ENCODE results near the gene OLFM1.

The OLFM1 gene

DNA sequence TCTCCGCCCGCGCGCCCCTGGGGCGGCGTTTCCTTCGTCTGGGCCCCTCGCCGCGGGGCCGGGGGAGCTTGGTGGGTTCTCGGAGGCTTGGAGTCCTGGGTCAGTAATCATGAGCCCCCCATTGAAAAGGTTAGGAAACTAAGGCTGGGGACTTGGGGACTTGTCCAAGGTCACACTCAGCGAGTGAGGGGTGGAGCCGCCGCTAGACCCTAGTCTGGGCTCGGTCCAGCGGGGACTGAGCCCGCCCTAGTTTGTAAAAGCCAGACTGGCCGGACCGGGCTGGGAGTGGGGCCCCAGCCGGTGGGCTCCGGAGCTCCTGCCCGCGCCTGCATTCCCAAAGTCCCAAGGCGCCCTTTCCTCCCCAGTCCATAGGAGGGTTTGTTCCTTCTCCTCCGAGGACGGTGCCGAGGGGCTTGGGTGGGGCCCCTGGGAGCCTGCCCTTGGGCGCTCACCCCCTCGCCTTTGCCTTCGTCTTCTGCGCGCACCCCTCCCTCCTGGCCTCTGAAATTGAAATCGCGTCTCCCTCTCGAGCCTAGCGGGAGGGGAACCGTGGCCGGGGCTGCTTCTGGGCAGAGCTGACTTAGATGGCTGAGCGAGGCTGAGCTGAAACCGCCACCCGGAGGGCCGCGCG, 995 bp downstream of the OLFM1 start:
- Histone ChIP-seq H3K27ac (no peak overlapping the region), H3K4me3 (IDR thresholded peaks at IDR 0.05; ENCODE audit: insufficient read depth, low read depth, low read length) (no peak overlapping the region), H4K20me1 (ENCODE audit: insufficient read depth) (no peaks in the 10 kb centered on the region), H3K79me2 (ENCODE audit: insufficient read depth, low read depth) (no peaks in the 10 kb centered on the region), H3K27me3 (ENCODE audit: insufficient read depth, low read depth) (peaks cover 23% of the 10 kb centered on the region; the same call in 1 of the 2 replicates), H3K9ac (no peak overlapping the region), H3K4me2 (no peak overlapping the region), H2AFZ (ENCODE audit: low read depth) (no peak overlapping the region), H3K4me1 (ENCODE audit: low read depth, poor library complexity, severe bottlenecking) (no peaks in the 10 kb centered on the region), H3K36me3 (ENCODE audit: insufficient read depth) (no peaks in the 10 kb centered on the region)
- TF ChIP-seq, protein P1, sequence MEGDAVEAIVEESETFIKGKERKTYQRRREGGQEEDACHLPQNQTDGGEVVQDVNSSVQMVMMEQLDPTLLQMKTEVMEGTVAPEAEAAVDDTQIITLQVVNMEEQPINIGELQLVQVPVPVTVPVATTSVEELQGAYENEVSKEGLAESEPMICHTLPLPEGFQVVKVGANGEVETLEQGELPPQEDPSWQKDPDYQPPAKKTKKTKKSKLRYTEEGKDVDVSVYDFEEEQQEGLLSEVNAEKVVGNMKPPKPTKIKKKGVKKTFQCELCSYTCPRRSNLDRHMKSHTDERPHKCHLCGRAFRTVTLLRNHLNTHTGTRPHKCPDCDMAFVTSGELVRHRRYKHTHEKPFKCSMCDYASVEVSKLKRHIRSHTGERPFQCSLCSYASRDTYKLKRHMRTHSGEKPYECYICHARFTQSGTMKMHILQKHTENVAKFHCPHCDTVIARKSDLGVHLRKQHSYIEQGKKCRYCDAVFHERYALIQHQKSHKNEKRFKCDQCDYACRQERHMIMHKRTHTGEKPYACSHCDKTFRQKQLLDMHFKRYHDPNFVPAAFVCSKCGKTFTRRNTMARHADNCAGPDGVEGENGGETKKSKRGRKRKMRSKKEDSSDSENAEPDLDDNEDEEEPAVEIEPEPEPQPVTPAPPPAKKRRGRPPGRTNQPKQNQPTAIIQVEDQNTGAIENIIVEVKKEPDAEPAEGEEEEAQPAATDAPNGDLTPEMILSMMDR (conservative IDR thresholded peaks at IDR 0.05; ENCODE audit: low read depth, low read length), result no peak

DNA sequence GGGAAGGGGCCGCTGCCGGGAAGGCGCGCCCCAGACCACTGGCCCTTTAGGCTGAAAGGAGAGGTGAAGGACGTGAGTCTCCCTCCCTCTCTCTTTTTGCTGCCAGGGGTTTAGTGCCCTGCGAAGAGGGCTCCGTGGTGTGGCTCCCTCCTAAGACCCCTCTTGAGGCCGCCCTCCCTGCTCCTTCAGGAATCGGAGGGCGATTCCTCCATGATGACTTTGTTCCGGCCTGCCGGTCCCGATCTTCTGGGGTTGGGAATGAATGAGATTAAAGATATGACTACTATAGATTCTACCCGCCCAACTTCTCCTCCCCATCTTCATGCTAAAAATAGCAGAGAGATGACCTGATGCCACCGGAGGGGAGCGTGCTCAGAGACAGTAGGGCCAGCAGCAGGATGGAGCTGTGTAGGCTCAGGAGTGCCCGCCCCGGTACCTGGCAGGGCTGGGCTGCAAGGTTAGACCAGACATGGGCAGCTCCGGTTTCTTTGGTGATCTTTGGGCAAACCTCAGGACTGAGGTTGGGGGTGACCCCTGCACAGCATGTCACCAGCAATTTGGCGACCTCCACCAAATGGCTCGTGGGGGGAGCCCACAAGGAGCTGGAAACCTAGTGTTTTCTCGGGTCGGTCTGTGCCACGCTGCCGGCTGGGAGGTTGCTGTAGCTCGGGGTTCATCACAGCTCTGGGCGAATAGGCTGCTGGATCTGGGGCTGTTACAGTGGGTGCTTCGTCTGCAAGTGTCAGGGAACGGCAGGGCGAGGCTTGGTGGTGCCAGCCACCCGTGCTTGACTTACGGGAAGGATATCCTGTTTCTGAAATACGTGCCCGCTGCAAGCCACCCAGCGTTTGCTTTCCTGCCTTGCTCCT, 1.7 kb downstream of the OLFM1 start:
- H3K27me3 ChIP-seq (ENCODE audit: insufficient read depth, low read depth), result peaks cover 20% of the 10 kb centered on the region; the same call in 1 of the 2 replicates
- H3K4me3 ChIP-seq (IDR thresholded peaks at IDR 0.05; ENCODE audit: insufficient read depth, low read depth, low read length), result no peak overlapping the region
- no peaks in the 10 kb centered on the region for H4K20me1 ChIP-seq (ENCODE audit: insufficient read depth)
- TF ChIP-seq, protein P1 (conservative IDR thresholded peaks at IDR 0.05; ENCODE audit: low read depth, low read length), result no peak
- no peaks in the 10 kb centered on the region for H3K4me1 ChIP-seq (ENCODE audit: low read depth, poor library complexity, severe bottlenecking)
- H2AFZ ChIP-seq (ENCODE audit: low read depth), result no peak overlapping the region
- no peaks in the 10 kb centered on the region for H3K36me3 ChIP-seq (ENCODE audit: insufficient read depth)
- H3K9ac ChIP-seq, result no peak overlapping the region
- no peaks in the 10 kb centered on the region for H3K79me2 ChIP-seq (ENCODE audit: insufficient read depth, low read depth)
- H3K4me2 ChIP-seq, result no peak overlapping the region
- no peak overlapping the region for H3K27ac ChIP-seq

DNA sequence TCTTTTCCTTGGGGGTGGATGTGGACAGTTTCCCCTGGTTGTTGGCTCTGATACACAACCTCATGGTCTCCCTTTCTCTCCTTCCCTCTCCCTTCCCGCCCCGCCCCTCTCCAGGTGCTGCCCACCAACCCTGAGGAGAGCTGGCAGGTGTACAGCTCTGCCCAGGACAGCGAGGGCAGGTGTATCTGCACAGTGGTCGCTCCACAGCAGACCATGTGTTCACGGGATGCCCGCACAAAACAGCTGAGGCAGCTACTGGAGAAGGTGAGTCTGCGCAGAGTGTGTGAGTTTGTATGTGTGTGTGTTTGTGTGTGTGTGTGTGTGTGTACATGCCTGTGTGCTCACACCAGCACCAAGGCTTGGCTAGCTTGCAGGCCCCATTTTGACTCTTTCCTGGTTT, 2.6 kb downstream of the OLFM1 start:
- Histone ChIP-seq H3K36me3 (ENCODE audit: insufficient read depth) (no peaks in the 10 kb centered on the region), H3K9ac (no peak overlapping the region), H3K79me2 (ENCODE audit: insufficient read depth, low read depth) (no peaks in the 10 kb centered on the region), H3K27ac (no peak overlapping the region), H3K27me3 (ENCODE audit: insufficient read depth, low read depth) (peaks cover 23% of the 10 kb centered on the region; the same call in 1 of the 2 replicates), H4K20me1 (ENCODE audit: insufficient read depth) (no peaks in the 10 kb centered on the region), H3K4me3 (IDR thresholded peaks at IDR 0.05; ENCODE audit: insufficient read depth, low read depth, low read length) (no peak overlapping the region), H2AFZ (ENCODE audit: low read depth) (no peak overlapping the region), H3K4me2 (no peak overlapping the region), H3K4me1 (ENCODE audit: low read depth, poor library complexity, severe bottlenecking) (no peaks in the 10 kb centered on the region)
- TF ChIP-seq, protein P1 (conservative IDR thresholded peaks at IDR 0.05; ENCODE audit: low read depth, low read length), result no peak

DNA sequence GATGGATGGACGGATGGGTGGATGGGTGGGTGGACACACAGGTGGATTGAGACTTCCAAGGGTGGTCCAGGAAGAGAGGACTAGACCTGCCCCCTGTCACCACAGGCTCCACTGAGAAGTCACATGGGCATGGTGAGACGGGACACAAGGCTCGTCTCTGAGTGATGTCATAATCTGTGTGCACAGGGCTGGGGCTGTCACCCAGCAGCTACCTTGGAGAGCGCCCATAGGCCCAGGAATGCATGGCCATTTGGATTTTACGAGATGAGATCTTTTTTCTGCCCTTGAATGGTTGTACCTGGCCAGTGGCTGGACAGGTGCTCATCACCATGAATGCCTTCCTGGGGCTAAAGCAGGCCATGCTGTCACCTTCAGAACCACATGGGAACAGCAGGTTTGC, 3.1 kb downstream of the OLFM1 start:
- H3K9ac ChIP-seq, result no peak overlapping the region
- no peaks in the 10 kb centered on the region for H4K20me1 ChIP-seq (ENCODE audit: insufficient read depth)
- H3K4me3 ChIP-seq (IDR thresholded peaks at IDR 0.05; ENCODE audit: insufficient read depth, low read depth, low read length), result no peak overlapping the region
- H3K4me2 ChIP-seq, result no peak overlapping the region
- H3K27me3 ChIP-seq (ENCODE audit: insufficient read depth, low read depth), result peaks cover 21% of the 10 kb centered on the region; the same call in 1 of the 2 replicates
- TF ChIP-seq, protein P1 (conservative IDR thresholded peaks at IDR 0.05; ENCODE audit: low read depth, low read length), result no peak
- H3K36me3 ChIP-seq (ENCODE audit: insufficient read depth), result no peaks in the 10 kb centered on the region
- H3K27ac ChIP-seq, result no peak overlapping the region
- H3K4me1 ChIP-seq (ENCODE audit: low read depth, poor library complexity, severe bottlenecking), result no peaks in the 10 kb centered on the region
- H2AFZ ChIP-seq (ENCODE audit: low read depth), result no peak overlapping the region
- H3K79me2 ChIP-seq (ENCODE audit: insufficient read depth, low read depth), result no peaks in the 10 kb centered on the region

All from KMS-11 (cell line).